IMR-90 (cell line): ENCODE data around the gene EMX2. TPM values are rescaled to one million over a fixed set of nuclear protein-coding genes. Genes with fewer than 3 reads are reported as not detected.

Experiments used
- ATAC-seq: fragments of 200-7000 bp; cut with Tn5 transposase; 2 replicates; pipeline ENCODE4 v1.9.1; 2020; ENCODE audit warnings: low read depth, mild to moderate bottlenecking, moderate library complexity
- BruUV-seq: library from RNA; stranded (reverse); fragments of 400-500 nt; replicated peaks from 2 replicates; lab custom pipeline; 2021; lab: Mats Ljungman, UMichigan
- CTCF ChIA-PET: fragments of 300-600 bp; formaldehyde crosslinking; extraction: SDS; loops from one replicate; lab custom pipeline; 2021; ENCODE audit warnings: antibody characterized with exemption; lab: Yijun Ruan, JAX
- POLR2A ChIA-PET: fragments of 300-600 bp; sonication (Branson Sonifier 250); formaldehyde crosslinking; loops from one replicate; lab custom pipeline; 2022; ENCODE audit warnings: antibody characterized with exemption; ENCODE audit not compliant: unreplicated experiment; lab: Charles Lee
- DNase-seq: peaks from one replicate; pipeline ENCODE4 v3.0.0; 2013
- H2AFZ ChIP-seq: replicated peaks from 2 replicates; pipeline ENCODE3; 2013; ENCODE audit warnings: low read length, mild to moderate bottlenecking; ENCODE audit not compliant: poor library complexity
- H2AK5ac ChIP-seq: 2 replicates; pipeline ENCODE4 v1.6.1; 2013; ENCODE audit warnings: low read depth, low read length, inconsistent platforms
- H2AK9ac ChIP-seq: replicated peaks from 2 replicates; pipeline ENCODE3; 2013; ENCODE audit warnings: mild to moderate bottlenecking, low read depth, low read length, moderate library complexity; ENCODE audit not compliant: poor library complexity
- H2BK120ac ChIP-seq: 2 replicates; pipeline ENCODE4 v1.6.1; 2013; ENCODE audit warnings: low read depth, low read length, inconsistent platforms
- H2BK15ac ChIP-seq: 3 replicates; pipeline ENCODE4 v1.6.1; 2013; ENCODE audit warnings: low read depth, low read length, inconsistent platforms
- H2BK20ac ChIP-seq: 2 replicates; pipeline ENCODE4 v1.6.1; 2013; ENCODE audit warnings: low read depth, mild to moderate bottlenecking, inconsistent platforms, low read length, moderate library complexity
- H2BK5ac ChIP-seq: 2 replicates; pipeline ENCODE4 v1.6.1; 2013; ENCODE audit warnings: mild to moderate bottlenecking, low read depth, low read length, inconsistent platforms; ENCODE audit not compliant: poor library complexity, severe bottlenecking
- H3K14ac ChIP-seq: replicated peaks from 2 replicates; pipeline ENCODE4 v1.6.1; 2013; ENCODE audit warnings: low read depth, low read length, inconsistent platforms
- H3K18ac ChIP-seq: 2 replicates; pipeline ENCODE4 v1.6.1; 2013; ENCODE audit warnings: low read depth, low read length, control low read depth
- H3K23ac ChIP-seq: 2 replicates; pipeline ENCODE4 v1.6.1; 2013; ENCODE audit warnings: low read depth, low read length, inconsistent platforms
- H3K27ac ChIP-seq: 2 replicates; pipeline ENCODE4 v1.5.1; 2013; ENCODE audit warnings: mild to moderate bottlenecking, control low read depth, low read length; ENCODE audit not compliant: insufficient read depth
- H3K27me3 ChIP-seq: 2 replicates; pipeline ENCODE4 v1.6.1; 2013; ENCODE audit warnings: low read length; ENCODE audit not compliant: control insufficient read depth, insufficient read depth
- H3K36me3 ChIP-seq: 2 replicates; pipeline ENCODE4 v1.6.1; 2013; ENCODE audit warnings: low read length, mixed read lengths; ENCODE audit not compliant: control insufficient read depth, insufficient read depth
- H3K4ac ChIP-seq: 2 replicates; pipeline ENCODE4 v1.6.1; 2013; ENCODE audit warnings: low read depth, low read length, inconsistent platforms
- H3K4me1 ChIP-seq: 2 replicates; pipeline ENCODE4 v1.6.1; 2013; ENCODE audit warnings: low read length, mixed read lengths; ENCODE audit not compliant: control insufficient read depth, insufficient read depth
- H3K4me2 ChIP-seq: 2 replicates; pipeline ENCODE4 v1.6.1; 2013; ENCODE audit warnings: low read depth, mild to moderate bottlenecking, control low read depth, low read length, moderate library complexity
- H3K4me3 ChIP-seq: 2 replicates; pipeline ENCODE4 v1.5.1; 2013; ENCODE audit warnings: low read depth, mild to moderate bottlenecking, control low read depth, low read length, moderate library complexity; ENCODE audit not compliant: insufficient read depth
- H3K56ac ChIP-seq: 2 replicates; pipeline ENCODE4 v1.6.1; 2013; ENCODE audit warnings: low read length, inconsistent platforms; ENCODE audit not compliant: insufficient read depth; ENCODE audit errors: extremely low read depth
- H3K79me1 ChIP-seq, 2 experiments: 2 replicates each; pipeline ENCODE4 v1.6.1; 2013; ENCODE audit warnings: low read length in 2 of 2, inconsistent platforms in 1 of 2, low read depth in 1 of 2
- H3K9ac ChIP-seq: 2 replicates; pipeline ENCODE4 v1.6.1; 2013; ENCODE audit warnings: low read depth, low read length, control low read depth
- H3K9me1 ChIP-seq: 2 replicates; pipeline ENCODE4 v1.6.1; 2013; ENCODE audit warnings: low read length, inconsistent platforms; ENCODE audit not compliant: insufficient read depth
- H3K9me3 ChIP-seq: 2 replicates; pipeline ENCODE4 v1.6.1; 2013; ENCODE audit warnings: low read length; ENCODE audit not compliant: control insufficient read depth, insufficient read depth
- H4K20me1 ChIP-seq: 2 replicates; pipeline ENCODE4 v1.6.1; 2013; ENCODE audit warnings: low read length, inconsistent platforms; ENCODE audit not compliant: insufficient read depth
- H4K5ac ChIP-seq: 2 replicates; pipeline ENCODE4 v1.6.1; 2013; ENCODE audit warnings: mild to moderate bottlenecking, low read depth, low read length, control low read depth
- H4K8ac ChIP-seq, 2 experiments: 2 replicates each; pipeline ENCODE4 v1.6.1; 2013; ENCODE audit warnings: low read depth in 2 of 2, low read length in 2 of 2, control low read depth in 1 of 2, inconsistent platforms in 1 of 2
- H4K91ac ChIP-seq: 2 replicates; pipeline ENCODE4 v1.6.1; 2013; ENCODE audit warnings: low read depth, low read length, inconsistent platforms; ENCODE audit not compliant: insufficient read depth
- BHLHE40 ChIP-seq: fragments of 150-350 bp; IDR thresholded peaks from 2 replicates; pipeline ENCODE4 v1.6.1; 2016; ENCODE audit warnings: mild to moderate bottlenecking, low read depth, low read length
- CHD1 ChIP-seq: IDR thresholded peaks from 2 replicates; pipeline ENCODE4 v1.6.1; 2012; ENCODE audit warnings: low read depth, low read length, improper control_type of control experiment
- CTCF ChIP-seq: conservative IDR thresholded peaks from 2 replicates; pipeline ENCODE4 v1.5.1; 2012; ENCODE audit warnings: mild to moderate bottlenecking, low read depth, low read length, improper control_type of control experiment
- ELK1 ChIP-seq: fragments of 150-350 bp; IDR thresholded peaks from 2 replicates; pipeline ENCODE4 v1.6.1; 2016; ENCODE audit warnings: low read depth, mild to moderate bottlenecking, low read length, moderate library complexity, borderline replicate concordance
- FOS ChIP-seq: fragments of 150-350 bp; IDR thresholded peaks from 2 replicates; pipeline ENCODE4 v1.6.1; 2016; ENCODE audit warnings: low read depth, low read length
- MAFK ChIP-seq: IDR thresholded peaks from 2 replicates; pipeline ENCODE4 v1.6.1; 2012; ENCODE audit warnings: low read depth, low read length, improper control_type of control experiment
- MXI1 ChIP-seq: IDR thresholded peaks from 2 replicates; pipeline ENCODE4 v1.6.1; 2012; ENCODE audit warnings: low read depth, mild to moderate bottlenecking, low read length, moderate library complexity, borderline replicate concordance
- NFE2L2 ChIP-seq: fragments of 150-350 bp; IDR thresholded peaks from 2 replicates; pipeline ENCODE4 v1.6.1; 2016; ENCODE audit warnings: low read depth, mild to moderate bottlenecking, low read length
- POLR2A ChIP-seq: IDR thresholded peaks from 2 replicates; pipeline ENCODE4 v1.6.1; 2012; ENCODE audit warnings: mild to moderate bottlenecking, low read depth, low read length
- RAD21 ChIP-seq: IDR thresholded peaks from 2 replicates; pipeline ENCODE4 v1.6.1; 2012; ENCODE audit warnings: low read length, improper control_type of control experiment
- RCOR1 ChIP-seq: IDR thresholded peaks from 2 replicates; pipeline ENCODE4 v1.6.1; 2012; ENCODE audit warnings: mild to moderate bottlenecking, low read length, improper control_type of control experiment; ENCODE audit not compliant: insufficient replicate concordance
- WGBS, 2 experiments: methylation state at CpG; one replicate each; pipeline versions ENCODE4 v1.1.5 to v1.1.7; 2013; ENCODE audit warnings: missing lambda C conversion rate in 2 of 2; ENCODE audit not compliant: insufficient read length in 1 of 2; ENCODE audit errors: extremely low coverage in 2 of 2; 5-methylcytosine and 5-hydroxymethylcytosine counted together
- dilution Hi-C: fragments of 300-500 bp; cut with HindIII; formaldehyde crosslinking; loops from one replicate; pipeline ENCODE4 v1.14.3; 2018; ENCODE audit warnings: low sequenced_read_pairs; ENCODE audit not compliant: unreplicated experiment
- in situ Hi-C: fragments of 300-500 bp; cut with MboI; formaldehyde crosslinking; loops from 3 replicates; pipeline ENCODE4 v1.14.3; 2019; ENCODE audit warnings: low sequenced_read_pairs, inconsistent platforms, mixed read lengths
- intact Hi-C: fragments of 100-400 bp; cut with micrococcal nuclease; formaldehyde crosslinking; loops from 2 replicates; pipeline ENCODE4 v1.10.0; 2022
- polyA plus RNA-seq, 3 experiments: library from polyadenylated mRNA; depleted of rRNA; stranded (reverse); fragments of >200 nt; gene quantifications; 2 replicates each; pipeline ENCODE4 v1.2.3, GENCODE V29; 2012; ENCODE audit warnings: low replicate concordance in 1 of 3
- total RNA-seq: library from RNA; depleted of rRNA; stranded (reverse); fragments of >200 nt; gene quantifications from 2 replicates; pipeline ENCODE4 v1.2.3, GENCODE V29; 2012

Gene EMX2
- total and polyA plus RNA-seq, 2 of the 4 experiments (the other 2 are of a cell fraction): not detected

- Histone ChIP-seq H3K9ac (no peak overlapping the region), H3K9me1 (no peaks in the 10 kb centered on the region), H3K9me3 (peaks cover 2% of the 10 kb centered on the region; the same call in 1 of the 2 replicates), H2BK120ac (no peak overlapping the region), H3K14ac (no peak overlapping the region), H3K79me1 (no peaks in the 10 kb centered on the region), H4K8ac (no peak overlapping the region), H3K27ac (no peak overlapping the region), H2AK9ac (no peak overlapping the region), H3K4me3 (no peak overlapping the region), H3K4me1 (no peaks in the 10 kb centered on the region), H2BK5ac (no peak overlapping the region), H2AFZ (peak overlapping the region; percentile 51), H2BK20ac (no peak overlapping the region), H2AK5ac (no peak overlapping the region), H4K20me1 (no peaks in the 10 kb centered on the region), H4K91ac (no peak overlapping the region), H3K27me3 (peaks cover 30% of the 10 kb centered on the region), H3K36me3 (no peaks in the 10 kb centered on the region), H2BK15ac (no peak overlapping the region), H4K5ac (no peak overlapping the region), H3K18ac (no peak overlapping the region), H3K23ac (no peak overlapping the region), H3K56ac (no peak overlapping the region), H3K4ac (no peak overlapping the region), H3K4me2 (no peak overlapping the region)
- intact Hi-C loops: no loop called here
- ChIA-PET POLR2A (no interaction called here), CTCF (no interaction called here)
- no TSS peak for BruUV-seq
- in situ Hi-C loops: no loop called here
- ATAC-seq: no peak
- dilution Hi-C loops: no loop called here
- WGBS, 2 experiments: no CpG with 5 or more reads among the region's 5 CpGs
- no peak for DNase-seq
- TF ChIP-seq ELK1 (no peak), CHD1 (no peak), FOS (no peak), POLR2A (no peak), BHLHE40 (no peak), CTCF (no peak), RCOR1 (no peak), MXI1 (no peak), RAD21 (no peak), NFE2L2 (no peak), MAFK (no peak)
These were observed 13.8 kb downstream of the EMX2 start for GRCh38 chr10:117556356-117556755.
